NT2/D1 (cell line): Measurements from ENCODE around the gene HNRNPD.

Source experiments
- SUZ12 ChIP-seq: IDR thresholded peaks from 2 replicates; pipeline ENCODE4 v1.6.1; 2011; ENCODE audit not compliant: insufficient read length, insufficient read depth; ENCODE audit errors: extremely low read depth
- YY1 ChIP-seq: IDR thresholded peaks from 2 replicates; pipeline ENCODE4 v1.6.1; 2011; ENCODE audit not compliant: insufficient read length, insufficient read depth
- ZNF274 ChIP-seq: IDR thresholded peaks from 2 replicates; pipeline ENCODE4 v1.6.1; 2011; ENCODE audit warnings: mild to moderate bottlenecking, low read depth, low read length

- TF ChIP-seq ZNF274 (no peak), YY1 (no peak), SUZ12 (no peak)
These were observed 9.8 kb downstream of the HNRNPD start for GRCh38 chr4:82363896-82364487.
